Cortex of kidney (tissue), 1 donor: ENCODE measurements around the gene UMODL1.

Source experiments
- DNase-seq: peaks from one replicate; lab custom pipeline; 2025; lab: John Stamatoyannopoulos, UW

Gene UMODL1

GRCh38 chr21:42079008-42079938 lies 8.2 kb downstream of the UMODL1 start:
- DNase-seq: no peak

GRCh38 chr21:42079939-42080787 lies 9.0 kb downstream of the UMODL1 start:
- no peak for DNase-seq

GRCh38 chr21:42080788-42081083 lies 9.6 kb downstream of the UMODL1 start:
- DNase-seq: no peak

- no peak for DNase-seq
Observed at GRCh38 chr21:42081138-42081537, 10.0 kb downstream of the UMODL1 start.

- DNase-seq: no peak
Observed at GRCh38 chr21:42081931-42082381, 10.8 kb downstream of the UMODL1 start.

GRCh38 chr21:42082501-42083360 lies 11.6 kb downstream of the UMODL1 start:
- no peak for DNase-seq

- no peak for DNase-seq
Observed at GRCh38 chr21:42083361-42083690, 12.2 kb downstream of the UMODL1 start.

- DNase-seq: no peak
Observed at GRCh38 chr21:42084079-42084478, 13.0 kb downstream of the UMODL1 start.

- no peak for DNase-seq
Observed at GRCh38 chr21:42085246-42086077, 14.3 kb downstream of the UMODL1 start.

GRCh38 chr21:42086969-42087368 lies 15.9 kb downstream of the UMODL1 start:
- DNase-seq: no peak

- DNase-seq: no peak
Observed at GRCh38 chr21:42088148-42088547, 17.0 kb downstream of the UMODL1 start.

- DNase-seq: no peak
Observed at GRCh38 chr21:42088658-42089057, 17.5 kb downstream of the UMODL1 start.

- DNase-seq: no peak
Observed at GRCh38 chr21:42089093-42089631, 18.0 kb downstream of the UMODL1 start.

GRCh38 chr21:42089665-42090310 lies 18.7 kb downstream of the UMODL1 start:
- no peak for DNase-seq

GRCh38 chr21:42091899-42092508 lies 20.9 kb downstream of the UMODL1 start:
- no peak for DNase-seq

- DNase-seq: no peak
Observed at GRCh38 chr21:42092771-42093170, 21.7 kb downstream of the UMODL1 start.

- DNase-seq: no peak
Observed at GRCh38 chr21:42093186-42093585, 22.1 kb downstream of the UMODL1 start.

- no peak for DNase-seq
Observed at GRCh38 chr21:42093991-42094421, 22.9 kb downstream of the UMODL1 start.

- DNase-seq: no peak
Observed at GRCh38 chr21:42094811-42095210, 23.7 kb downstream of the UMODL1 start.

GRCh38 chr21:42095581-42095980 lies 24.5 kb downstream of the UMODL1 start:
- no peak for DNase-seq
